Measurements from ENCODE around the gene SEMA3F.
"Not testable (repeated sequence)": the region's sequence is repeated elsewhere in the genome, so short reads cannot be mapped to it uniquely, and the experiment has no call there.

SEMA3F gene

GRCh38 chr3:50211930-50212329, 56.8 kb downstream of the SEMA3F start:
- DNase-seq (ENCODE audit: low read depth): no peak

- no peak for DNase-seq (ENCODE audit: low read depth)
Observed at GRCh38 chr3:50212502-50212901, 57.4 kb downstream of the SEMA3F start.

- DNase-seq (ENCODE audit: low read depth): no peak
Observed at GRCh38 chr3:50212971-50213370, 57.8 kb downstream of the SEMA3F start.

GRCh38 chr3:50213373-50213772, 58.2 kb downstream of the SEMA3F start:
- DNase-seq (ENCODE audit: low read depth): no peak

GRCh38 chr3:50214824-50215223, 59.7 kb downstream of the SEMA3F start:
- DNase-seq (ENCODE audit: low read depth): no peak

GRCh38 chr3:50215529-50215928, 60.4 kb downstream of the SEMA3F start:
- no peak for DNase-seq (ENCODE audit: low read depth)

- DNase-seq (ENCODE audit: low read depth): no peak
Observed at GRCh38 chr3:50217681-50218080, 62.6 kb downstream of the SEMA3F start.

GRCh38 chr3:50218448-50218847, 63.3 kb downstream of the SEMA3F start:
- no peak for DNase-seq (ENCODE audit: low read depth)

GRCh38 chr3:50219285-50219684, 64.2 kb downstream of the SEMA3F start:
- no peak for DNase-seq (ENCODE audit: low read depth)

- no peak for DNase-seq (ENCODE audit: low read depth)
Observed at GRCh38 chr3:50220109-50220508, 65.0 kb downstream of the SEMA3F start.

- DNase-seq (ENCODE audit: low read depth): no peak
Observed at GRCh38 chr3:50221051-50221410, 65.9 kb downstream of the SEMA3F start.

GRCh38 chr3:50221411-50222168, 66.5 kb downstream of the SEMA3F start:
- no peak for DNase-seq (ENCODE audit: low read depth)

- no peak for DNase-seq (ENCODE audit: low read depth)
Observed at GRCh38 chr3:50222169-50222528, 67.0 kb downstream of the SEMA3F start.

GRCh38 chr3:50224639-50225038, 69.5 kb downstream of the SEMA3F start:
- no peak for DNase-seq (ENCODE audit: low read depth)

- DNase-seq (ENCODE audit: low read depth): no peak
Observed at GRCh38 chr3:50226888-50227389, 71.8 kb downstream of the SEMA3F start.

- DNase-seq (ENCODE audit: low read depth): peak; percentile 89
Observed at GRCh38 chr3:50227390-50228183, 72.5 kb downstream of the SEMA3F start.

GRCh38 chr3:50228184-50228763, 73.2 kb downstream of the SEMA3F start:
- not testable (repeated sequence) for DNase-seq (ENCODE audit: low read depth)

GRCh38 chr3:50229490-50229889, 74.4 kb downstream of the SEMA3F start:
- no peak for DNase-seq (ENCODE audit: low read depth)

GRCh38 chr3:50230104-50230793, 75.1 kb downstream of the SEMA3F start:
- no peak for DNase-seq (ENCODE audit: low read depth)

GRCh38 chr3:50230794-50231125, 75.6 kb downstream of the SEMA3F start:
- DNase-seq (ENCODE audit: low read depth): no peak

GRCh38 chr3:50231581-50231980, 76.5 kb downstream of the SEMA3F start:
- no peak for DNase-seq (ENCODE audit: low read depth)

- DNase-seq (ENCODE audit: low read depth): no peak
Observed at GRCh38 chr3:50232303-50232702, 77.2 kb downstream of the SEMA3F start.

GRCh38 chr3:50233176-50233575, 78.1 kb downstream of the SEMA3F start:
- DNase-seq (ENCODE audit: low read depth): no peak

Measured in CMK (cell line).